Brain pericyte (primary cell): Measurements from ENCODE around the gene AFF1.
"Not testable (repeated sequence)": the region's sequence is repeated elsewhere in the genome, so short reads cannot be mapped to it uniquely, and the experiment has no call there.

ENCODE experiments used
- DNase-seq: peaks from one replicate; pipeline ENCODE4 v3.0.0-alpha.2; 2012; ENCODE audit warnings: low read depth, low spot score

The AFF1 gene

DNA sequence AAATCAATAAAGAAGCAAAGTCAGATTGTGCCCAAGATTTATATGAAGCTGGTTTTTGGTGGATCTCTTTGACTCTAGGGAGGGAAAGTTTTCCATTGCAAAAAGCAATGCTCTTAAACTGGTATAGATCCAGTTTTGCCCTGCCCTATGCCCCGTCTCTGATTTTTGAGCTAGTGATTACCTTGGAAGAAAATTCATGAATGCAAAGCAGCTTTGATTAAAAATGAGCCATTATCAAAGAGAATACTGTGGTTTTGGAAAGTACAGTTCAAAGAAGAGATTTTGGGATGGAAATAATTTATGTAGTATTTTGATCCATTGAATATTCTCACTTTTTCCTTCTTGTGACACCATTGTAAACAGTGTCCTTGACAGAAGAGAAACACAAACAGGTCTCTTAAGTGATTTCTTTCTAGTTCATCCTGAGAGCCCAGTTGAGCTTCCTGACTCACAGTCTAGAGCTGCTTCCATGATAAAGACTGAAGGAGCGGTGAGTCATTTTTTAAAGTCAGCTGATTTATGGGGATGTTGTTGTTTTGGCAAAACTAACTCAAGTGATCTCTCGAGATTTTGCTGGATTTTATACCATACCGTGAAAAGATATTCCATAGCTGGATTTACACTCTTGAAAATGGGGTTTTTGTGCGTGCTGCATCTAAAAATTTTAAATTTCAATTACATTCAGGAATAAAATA, 76.7 kb downstream of the AFF1 start:
- DNase-seq, result peak; percentile 20

DNA sequence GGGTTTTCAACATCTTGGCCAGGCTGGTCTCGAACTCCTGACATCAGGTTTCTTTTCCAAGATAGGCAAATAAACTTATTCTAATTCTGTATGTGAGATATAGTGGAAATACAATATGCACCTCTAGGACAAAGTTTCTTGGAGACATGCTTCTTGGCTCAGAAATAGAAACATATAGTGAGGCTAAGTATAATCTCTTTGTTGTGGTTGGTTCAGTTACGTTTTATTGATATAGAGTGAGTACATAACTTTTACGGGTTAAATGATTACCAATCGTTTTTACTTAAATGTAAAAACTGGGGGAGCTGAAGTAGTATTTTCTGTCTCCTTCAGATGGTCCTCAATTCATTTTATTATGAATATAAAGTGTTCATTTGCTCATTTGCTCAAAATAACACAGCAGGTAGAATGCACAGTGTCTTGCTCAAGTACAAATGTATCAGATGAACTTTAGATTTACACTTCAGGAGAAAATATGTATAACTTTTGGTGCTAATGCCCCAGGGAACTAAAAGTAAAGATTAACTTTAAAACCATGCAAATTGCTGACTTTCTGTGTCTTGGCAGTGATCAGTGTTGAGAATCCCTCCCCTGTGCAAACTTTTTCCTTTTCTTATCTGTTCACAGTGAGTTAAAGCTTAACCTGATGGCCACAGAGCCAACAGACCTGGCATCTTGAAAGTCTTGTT, 77.6 kb downstream of the AFF1 start:
- DNase-seq, result no peak

DNA sequence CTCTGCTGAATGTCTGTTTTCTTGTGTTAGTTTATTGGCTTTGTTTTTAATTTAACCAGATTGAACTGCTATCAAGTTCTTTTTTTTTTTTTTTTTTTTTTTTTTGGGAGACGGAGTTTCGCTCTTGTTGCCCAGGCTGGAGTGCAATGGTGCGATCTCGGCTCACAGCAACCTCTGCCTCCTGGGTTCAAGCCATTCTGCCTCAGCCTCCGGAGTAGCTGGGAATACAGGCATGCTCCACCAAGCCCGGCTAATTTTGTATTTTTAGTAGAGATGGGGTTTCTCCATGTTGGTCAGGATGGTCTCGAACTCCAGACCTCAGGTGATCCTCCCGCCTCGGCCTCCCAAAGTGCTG, 78.1 kb downstream of the AFF1 start:
- DNase-seq, result not testable (repeated sequence)

DNA sequence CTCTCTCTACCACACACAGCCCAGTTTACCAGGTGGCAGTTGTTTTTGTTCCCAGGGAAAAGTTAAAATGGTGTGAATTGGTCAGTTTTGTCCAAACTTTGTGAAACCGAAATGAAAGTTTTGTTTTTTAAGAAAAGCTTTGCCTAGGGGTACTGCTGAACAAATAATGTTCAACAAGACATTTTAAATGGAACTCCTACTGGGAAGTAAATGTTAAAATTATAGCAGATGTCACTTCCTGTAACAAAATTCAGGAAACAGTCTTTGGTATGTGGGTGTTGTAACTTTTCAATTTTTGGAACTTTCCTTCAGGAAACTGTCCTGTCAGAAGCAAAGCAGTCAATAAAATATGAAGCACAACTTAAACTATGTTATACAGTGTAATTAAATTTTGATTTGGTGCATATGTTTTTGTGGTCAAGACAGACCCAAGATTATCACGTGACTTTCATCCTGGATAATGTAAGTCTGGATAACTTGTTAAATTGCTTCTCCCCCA, 79.5 kb downstream of the AFF1 start:
- no peak for DNase-seq

DNA sequence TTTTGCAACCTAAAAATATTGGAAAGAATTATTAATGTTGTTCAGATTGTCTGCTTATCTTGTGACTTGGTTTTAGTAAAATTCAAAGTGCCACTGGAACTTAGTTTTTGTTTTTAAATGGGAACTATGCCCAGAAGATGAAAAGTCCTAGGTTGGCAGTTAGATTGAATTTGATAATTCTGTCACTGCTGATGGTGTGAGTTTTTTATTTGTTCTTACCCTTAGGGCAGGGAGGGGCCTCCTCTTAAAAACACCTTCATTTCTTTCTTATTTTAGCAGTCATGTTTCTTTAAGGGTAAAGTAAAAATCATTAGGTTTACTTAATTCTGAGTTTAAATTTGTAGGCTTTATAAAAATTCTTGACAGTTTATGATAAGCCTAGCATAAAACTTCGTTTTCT, 80.6 kb downstream of the AFF1 start:
- no peak for DNase-seq

DNA sequence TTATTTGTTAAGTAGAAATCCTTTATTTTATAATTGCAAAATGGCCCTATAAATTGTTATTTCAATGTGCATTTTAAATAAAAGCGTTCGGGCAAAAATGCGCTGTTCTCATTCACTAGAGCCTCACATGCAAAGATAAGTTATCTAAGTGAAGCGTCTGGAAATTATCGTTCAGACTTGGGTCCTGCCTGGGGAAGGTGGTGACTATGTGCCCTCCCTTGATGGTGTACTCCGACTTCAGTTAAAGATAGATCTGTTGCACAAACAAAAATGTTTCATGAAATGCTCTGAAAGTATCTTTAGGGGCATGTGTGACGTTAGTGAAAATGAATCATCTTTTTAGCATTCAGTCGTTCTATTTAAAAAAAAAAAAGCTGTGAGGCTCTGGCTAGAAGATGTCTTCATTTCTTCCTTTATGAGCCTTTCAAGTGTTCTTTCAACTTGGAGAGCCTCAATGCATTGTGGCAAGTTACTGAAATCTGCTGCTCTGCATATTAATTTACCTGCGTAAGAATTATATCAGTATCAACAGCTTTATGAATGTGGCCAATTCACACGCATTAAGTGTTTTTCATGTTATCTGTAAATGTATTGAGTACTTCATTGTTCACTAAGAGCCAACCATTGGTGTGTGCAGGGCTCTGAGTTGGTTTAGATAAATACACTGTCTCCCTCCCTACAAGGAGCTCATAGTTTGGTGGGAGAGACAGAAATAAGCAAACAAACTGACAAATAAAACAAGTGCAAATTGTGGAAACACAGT, 83.0 kb downstream of the AFF1 start:
- DNase-seq, result no peak

DNA sequence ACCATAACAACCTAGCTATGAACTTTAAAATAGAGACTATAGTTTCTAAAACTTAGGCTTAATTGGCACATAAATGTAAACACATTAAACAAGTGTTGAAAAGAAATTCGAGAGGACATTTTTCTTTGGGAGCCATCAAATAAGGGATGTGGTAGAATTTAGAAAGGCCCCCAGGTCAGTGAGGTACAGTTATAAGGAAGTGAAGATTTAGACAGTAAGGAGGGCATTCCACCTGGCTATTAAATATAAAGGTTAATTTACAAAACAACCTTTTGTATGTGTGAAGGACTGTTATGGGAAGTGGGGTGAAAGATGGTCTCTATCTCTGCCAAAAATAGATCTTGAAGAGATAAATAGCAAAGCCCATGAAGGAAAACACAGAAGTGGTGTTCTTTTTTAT, 83.9 kb downstream of the AFF1 start:
- DNase-seq, result no peak

DNA sequence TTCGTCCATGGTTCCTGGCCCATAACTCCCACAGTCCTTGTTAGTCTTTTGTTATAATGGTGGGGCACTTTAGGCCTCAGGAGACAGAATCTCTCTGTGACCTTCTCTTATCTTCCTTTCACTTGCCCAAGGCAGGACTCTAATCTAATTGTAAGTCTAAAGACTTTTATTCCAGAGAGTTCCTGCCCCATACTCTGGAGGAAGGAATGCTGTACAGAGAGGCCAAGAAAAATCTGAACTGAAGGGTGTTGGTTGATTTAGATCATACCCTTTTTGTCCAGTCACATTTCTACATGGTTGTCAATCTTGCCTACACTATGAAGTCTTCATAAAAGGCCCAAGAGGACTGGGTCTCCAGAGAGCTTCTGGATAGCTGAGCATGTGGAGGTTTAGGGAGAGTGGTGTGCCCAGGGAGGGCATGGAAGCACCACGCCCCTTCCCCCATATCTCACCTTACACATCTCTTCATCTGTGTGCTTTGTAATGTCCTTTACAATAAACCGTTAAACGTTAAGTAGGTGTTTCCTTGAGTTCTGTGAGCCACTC, 84.5 kb downstream of the AFF1 start:
- DNase-seq, result no peak

DNA sequence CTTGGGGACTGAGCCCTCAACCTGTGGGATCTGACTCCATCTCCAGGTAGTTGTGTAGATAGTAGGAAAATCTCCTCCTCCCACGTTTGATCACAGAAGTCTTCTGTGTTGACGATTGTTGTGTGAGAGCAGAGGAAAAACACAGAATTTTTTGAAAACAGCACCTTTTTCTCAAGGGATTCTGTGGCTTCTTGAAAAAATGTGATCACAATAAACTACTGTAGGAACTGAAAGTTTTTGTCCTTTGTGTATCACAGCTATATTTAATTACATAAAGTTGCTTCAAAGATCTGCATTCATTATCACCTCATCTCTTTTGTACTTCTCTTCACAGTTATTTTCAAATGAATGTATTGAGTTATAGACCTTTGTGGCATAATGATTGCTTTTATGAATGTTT, 85.1 kb downstream of the AFF1 start:
- DNase-seq, result no peak

DNA sequence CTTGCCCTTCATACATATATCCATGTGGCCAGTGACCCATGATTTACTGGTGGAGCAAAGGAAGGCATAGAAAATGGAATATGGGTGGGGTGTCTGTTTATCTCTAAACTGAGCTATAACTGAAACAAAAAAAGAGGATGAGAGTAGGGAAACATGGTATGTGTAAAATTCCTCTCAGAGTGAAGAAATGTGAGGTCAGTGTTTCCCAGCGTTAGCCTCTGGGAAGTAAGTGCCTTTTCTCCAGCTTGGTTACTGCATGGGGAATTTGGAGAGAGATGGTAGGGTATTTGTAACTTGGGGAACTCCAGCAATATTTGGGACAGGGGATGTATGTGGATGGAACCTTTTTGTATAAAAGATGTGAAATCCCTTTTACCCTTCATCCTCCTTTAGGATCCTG, 89.4 kb downstream of the AFF1 start:
- no peak for DNase-seq

DNA sequence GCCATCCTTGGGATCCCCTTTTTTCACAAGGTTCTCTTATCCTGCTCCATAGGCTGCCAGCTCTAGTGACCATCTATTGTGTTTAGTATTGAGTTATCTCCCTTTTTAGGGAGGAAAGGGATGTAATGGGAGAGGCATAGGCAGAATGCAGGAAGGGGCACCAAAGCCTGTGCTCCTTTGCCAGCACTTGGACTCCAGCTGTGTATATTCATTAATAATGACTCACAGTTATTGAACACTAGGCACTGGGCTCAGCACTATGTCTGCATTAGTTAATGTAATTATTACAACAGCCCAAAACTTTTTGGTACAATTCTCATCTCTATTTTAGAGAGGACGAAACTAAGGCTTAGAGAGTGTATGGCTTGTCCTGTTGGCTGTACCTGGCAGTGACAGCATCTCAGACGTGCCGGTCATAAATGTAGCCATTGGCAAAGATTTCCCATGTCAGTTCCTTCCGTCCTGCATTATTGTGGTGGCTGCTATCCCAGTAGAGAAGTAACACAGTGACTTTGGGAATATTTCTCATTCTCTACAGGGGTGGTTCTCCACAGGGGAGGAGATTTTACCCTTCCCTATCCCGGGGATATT, 90.3 kb downstream of the AFF1 start:
- DNase-seq, result no peak

DNA sequence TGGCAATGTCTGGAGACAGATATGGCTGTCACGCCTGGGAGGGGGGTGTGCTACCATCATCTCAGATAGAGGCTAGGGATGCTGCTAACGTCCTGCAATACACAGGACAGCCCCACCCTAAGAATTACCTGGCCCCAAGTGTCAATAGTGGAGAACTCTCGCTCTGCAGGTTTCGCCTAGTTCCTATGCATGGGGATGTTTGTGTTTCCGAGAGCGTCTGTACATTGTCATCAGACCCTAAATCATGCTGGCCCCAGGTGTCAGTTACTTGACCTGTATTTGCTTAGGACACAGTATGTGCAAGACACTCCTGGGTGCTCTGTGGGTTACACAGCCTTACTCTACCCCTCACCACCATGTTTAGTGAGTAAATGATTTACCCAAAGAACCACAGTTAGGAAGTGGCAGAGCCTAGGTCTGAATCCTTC, 90.8 kb downstream of the AFF1 start:
- DNase-seq, result no peak

DNA sequence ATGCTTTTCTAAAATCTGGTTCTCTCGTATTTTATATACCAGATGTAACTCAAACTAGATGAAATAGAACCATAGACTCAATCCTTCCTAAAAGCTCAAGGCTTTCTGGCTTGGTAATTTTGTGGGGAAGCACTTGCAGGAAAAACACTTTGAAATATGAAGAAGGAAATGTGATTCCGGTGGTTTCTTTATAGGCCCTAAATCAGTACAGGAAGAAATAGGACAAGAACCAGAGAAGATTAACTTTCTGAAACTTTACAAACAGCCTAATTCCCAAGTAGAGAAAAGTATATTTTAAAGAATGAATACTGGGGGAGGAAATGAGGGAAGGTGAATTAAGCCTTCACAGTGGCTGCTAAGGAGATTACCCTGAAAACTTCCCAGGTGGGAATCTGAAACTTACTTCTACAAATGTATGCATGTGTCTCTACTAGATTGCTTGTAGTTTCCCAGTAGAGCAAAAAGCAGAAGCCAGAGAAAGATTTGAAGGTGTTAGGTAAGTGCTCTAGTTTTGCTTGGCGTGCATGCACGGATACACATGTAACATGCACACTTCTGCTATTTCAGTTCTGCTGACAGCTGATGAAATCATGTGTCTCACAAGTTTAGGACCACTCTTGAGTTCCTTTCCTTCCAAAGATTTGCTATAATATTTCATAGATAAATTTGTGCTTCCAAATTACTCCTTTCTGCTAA, 92.1 kb downstream of the AFF1 start:
- DNase-seq, result no peak

DNA sequence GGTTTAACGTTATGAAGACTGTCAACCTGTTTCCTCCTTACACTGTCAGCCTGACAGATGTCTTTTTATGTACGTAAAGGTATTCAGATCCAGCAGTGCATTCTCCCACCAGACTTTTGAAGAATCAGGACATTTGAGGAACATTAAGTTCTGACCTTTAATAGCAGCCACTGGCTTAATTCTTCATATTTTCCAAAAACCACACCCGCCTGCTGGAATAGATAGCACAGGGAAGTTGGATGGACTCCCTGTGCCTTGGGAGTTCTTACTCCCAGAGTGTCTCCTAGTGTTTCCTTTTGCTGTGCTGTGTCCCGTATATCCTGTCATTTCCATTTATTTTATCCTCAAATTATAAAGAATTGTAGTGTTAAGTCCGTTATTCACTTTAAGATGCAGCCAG, 94.5 kb downstream of the AFF1 start:
- DNase-seq, result no peak

DNA sequence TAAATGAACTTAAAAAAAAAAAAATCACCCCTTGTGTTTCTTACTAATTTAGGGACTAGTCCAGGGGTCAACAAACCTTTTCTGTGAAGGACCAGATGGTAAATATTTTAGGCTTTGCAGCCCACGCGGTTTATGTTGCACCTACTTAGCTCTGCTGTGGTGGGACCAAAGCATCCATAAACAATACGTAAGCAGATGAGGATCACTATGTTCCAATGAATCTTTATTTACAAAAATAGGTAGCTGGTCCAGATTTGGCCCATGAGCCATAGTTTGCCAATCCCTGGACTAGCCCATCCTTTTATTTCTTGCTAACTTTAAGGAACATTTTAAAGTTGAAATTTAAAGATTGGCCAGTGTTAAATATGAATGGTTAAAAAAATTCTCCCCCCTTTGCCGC, 95.3 kb downstream of the AFF1 start:
- no peak for DNase-seq

DNA sequence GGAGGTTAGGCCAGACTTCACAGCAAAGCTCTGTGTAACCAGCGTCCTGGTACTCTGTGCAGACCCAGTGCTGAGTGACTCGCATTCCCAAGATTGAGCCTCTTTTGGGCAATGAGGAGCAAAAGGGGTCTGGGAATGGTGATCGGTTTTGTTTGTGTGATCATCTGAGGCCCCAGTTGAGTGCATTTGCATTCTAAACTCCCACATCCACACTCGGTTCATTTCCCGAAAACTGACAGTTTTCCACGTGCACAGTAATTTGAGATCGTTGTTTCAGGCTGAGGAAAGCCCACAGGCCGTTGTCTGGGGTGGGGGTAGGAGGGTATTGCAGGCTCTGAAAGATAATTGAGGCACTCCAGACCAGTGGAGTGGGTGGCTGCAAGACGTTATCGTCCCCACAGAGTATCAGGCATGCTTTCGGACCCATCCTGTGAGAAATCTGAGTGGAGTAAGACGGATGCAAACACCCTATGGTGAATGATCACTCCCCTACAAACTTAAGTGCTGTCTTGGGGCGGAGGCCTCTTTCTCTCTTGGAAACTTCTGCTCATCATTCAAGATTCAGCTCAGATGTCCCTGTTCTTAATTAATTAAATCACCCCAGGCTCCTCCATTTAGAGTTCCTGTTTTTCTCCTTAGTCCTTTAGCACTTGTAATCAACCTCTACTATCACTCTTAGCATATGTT, 96.1 kb downstream of the AFF1 start:
- no peak for DNase-seq

DNA sequence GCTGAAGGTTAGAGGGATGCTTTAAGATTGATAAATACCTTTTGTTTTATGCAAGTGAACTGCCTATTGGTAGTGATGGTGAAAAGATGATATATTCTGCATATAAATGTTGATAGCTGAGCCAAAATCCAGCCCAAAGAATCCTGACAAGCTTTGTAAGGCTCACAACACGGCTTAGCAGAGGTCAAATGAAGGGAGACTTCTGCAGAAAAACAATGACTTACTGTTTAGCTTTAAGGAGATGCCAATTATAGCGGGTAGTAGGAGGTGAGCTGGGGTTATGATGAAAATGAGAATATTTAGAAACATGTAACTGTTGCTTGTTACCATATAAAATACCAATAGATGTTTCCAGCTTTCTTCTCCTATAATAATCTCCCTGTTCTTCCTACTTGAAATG, 97.1 kb downstream of the AFF1 start:
- DNase-seq, result no peak

DNA sequence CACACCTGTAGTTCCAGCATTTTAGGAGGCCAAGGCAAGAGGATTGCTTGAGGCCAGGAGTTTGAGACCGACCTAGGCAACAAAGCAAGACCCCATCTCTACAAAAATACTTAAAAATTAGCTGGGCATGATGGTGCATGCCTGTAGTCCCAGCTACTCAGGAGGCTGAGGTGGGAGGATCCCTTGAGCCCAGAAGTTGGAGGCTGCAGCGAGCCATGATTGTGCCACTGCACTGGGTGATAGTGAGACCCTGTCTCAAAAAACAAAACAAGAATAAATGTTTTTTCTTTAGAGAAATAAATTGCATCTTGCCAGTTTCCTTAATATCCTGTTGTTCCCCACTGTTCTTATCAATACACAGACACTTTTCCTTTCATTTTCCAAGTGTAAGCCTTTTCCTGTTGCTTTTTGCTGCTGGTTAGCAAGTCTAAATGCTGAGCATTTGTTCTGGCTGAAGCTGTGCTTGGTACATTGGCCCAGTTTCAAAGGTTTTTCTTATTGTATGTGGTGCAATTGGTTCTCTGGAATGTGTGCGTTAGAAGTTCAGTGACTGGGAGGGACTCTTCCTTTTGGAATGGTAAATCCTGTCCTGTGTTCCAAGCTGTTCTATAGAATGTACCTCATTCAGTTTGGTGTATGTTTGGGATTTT, 98.2 kb downstream of the AFF1 start:
- no peak for DNase-seq

DNA sequence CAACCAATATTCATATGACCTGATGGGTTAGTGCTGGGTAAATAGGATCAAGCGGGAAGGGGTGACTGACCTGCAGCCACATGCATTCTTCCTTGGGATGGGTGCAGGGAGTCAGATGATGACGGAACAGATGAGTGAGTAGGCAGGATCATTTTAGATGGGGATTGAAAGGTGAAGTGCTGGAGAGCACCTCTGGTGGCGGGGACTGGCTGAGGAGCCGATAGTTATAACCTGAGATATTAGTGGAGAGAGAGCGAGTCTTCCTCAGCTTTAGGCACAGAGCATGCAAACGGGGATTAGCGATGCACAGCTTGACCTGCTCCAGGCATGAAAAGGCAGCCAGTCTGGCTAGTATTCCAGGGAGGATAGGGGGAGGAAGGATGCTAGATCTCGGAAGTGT, 99.1 kb downstream of the AFF1 start:
- DNase-seq, result no peak

DNA sequence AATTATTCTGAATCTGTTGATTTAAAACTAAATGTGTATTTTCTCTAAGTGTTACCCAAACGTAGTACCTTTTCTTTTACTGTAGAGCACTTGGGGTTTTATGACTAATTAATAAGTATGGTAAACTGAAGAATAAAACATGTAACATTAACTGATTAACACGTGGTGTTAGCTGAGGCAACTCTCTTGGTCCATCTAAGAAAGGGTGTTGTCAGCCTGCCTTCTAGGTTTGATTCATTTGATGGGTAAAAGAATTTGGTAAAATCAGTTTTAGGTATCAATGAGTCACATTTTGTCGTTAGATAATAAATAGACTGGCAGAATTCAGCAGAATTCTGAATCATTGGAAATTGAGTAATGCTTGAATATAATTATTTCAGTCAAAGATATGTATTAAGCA, 99.7 kb downstream of the AFF1 start:
- no peak for DNase-seq
